ENCODE results near the gene NFKBIZ.

NFKBIZ gene

DNA sequence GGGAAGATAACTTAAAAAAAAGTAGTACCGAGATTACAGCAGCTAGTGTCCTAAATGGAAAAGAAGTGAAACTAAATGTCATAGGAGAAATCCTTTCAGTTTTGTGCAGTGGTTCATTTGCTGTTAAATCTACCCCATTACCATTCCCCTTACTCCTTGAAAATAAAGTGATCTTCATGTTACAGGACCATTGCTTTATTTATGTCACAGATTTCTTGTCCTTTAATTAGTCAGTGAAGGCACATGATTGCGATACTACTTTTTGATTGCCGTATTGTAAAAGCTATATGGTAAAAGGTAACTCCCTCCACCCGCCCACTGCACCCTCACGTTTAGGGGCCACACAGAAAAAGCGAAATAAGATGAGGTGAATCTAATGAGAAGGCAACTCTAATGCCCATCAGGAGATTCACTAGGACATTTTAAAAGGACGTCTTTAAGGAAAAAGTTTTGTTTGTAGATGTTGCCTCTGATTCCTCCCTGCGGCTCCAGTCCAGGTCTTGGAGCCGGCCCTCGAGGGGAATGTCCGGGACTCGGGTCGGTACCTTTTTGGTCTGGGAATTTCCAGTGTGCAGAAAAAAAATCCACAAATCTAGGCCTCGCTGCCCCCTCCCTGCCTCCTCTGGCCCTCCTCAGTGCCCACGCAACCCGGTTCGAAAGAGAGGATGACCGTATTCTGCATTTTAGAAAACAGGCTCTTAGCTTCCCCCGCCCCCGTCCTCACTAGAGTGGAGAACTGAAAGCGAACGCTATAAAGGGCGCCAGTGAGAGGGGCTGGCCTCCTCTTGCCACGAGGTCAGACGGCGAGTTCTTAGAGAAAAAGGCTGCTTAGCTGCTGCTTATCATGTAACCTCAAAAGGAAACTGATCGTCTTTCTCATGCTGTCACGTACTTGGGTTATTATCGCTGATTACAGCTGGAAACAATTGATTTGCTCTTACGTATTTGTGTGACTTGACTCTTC, 21.8 kb upstream of the NFKBIZ start:
- peak; percentile 83 for FAIRE-seq

DNA sequence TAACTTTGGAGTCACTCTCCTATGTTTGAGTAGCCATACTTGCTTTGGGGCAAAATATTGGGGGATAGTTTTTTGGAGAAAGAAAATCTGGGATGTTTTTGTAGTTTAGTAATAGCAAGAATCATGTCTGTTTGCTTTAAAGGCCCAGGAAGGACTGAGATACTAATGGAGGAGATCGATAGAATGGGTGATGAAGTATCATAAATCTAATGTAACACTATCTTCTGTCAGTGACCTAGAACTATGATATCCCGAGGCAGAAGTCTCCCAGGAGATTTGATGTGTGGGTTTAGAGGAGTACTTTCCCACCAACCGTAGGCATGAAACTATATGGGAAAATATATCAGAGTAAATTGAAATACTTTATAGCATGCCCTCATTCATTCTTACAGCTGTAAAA, 21.0 kb upstream of the NFKBIZ start:
- no peak for FAIRE-seq

DNA sequence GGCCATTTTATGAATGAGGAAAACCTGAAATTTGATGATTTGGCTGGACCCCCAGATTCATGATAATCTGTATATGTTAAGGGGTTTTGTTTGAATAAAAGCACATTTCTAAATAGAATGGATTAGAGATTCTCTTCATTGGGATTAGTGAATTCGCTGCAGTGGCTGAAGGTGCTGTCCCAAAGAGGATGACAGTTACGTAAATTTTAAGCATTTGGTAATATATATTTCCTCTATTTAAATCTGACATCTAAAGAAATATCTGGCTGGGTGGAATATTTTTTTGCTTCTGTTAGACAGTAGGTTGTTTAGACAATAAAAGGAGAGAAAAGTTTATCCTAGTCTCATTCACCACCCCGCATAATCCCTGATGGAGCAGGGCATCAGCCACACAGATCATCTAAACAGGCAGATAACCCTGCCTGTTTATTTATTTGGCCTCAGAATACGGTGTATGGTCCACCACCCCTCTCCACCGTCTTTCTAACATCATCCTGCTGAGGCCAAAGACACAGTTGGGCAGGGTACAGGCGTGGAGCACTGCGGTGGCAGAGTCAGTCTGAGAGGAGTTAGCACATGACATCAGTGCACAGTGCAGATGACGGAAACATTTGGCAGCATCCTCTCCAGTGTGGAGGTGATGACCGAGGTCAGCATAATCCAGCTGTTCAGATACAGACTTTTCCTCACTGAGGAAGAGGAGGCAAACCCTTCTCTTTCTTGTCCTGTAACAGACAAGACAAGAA, 20.4 kb upstream of the NFKBIZ start:
- no peak for FAIRE-seq

DNA sequence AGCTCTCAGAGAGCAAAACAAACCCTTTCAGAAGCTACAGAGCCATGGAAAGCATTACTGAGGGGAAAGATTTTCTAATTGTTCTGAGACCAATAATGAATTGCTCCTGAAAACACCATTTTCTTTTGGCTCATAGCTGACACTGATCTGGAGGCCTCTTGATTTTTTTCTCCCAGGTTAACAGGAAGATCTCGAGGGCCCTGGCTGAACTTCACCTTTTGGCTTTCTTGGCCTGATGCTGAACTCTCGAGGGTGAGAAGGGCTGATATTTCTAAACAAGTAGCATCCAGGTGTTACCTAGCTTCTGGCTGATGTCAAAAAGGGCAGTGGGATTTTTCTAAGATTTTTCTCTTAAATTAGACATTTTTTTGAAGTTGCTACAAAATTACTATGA, 19.9 kb upstream of the NFKBIZ start:
- no peak for FAIRE-seq

DNA sequence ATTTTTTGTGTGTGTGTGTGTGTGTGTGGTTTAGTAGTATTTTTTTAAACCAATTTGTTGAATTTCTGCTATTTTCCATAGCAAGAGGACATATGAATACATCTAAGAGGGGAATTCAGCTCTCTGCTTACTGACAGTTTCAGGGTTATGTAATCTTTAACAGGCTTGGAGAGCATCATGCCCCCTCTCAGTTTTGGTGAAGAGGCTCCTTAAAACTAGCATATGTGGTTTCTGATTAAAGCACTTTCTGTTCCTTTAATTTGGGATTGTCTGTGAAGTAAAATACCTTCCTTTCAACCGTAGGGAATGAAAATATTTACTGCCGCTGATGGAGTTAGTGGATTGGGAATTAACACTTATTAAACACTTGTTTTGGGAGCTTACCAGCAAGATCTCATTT, 19.4 kb upstream of the NFKBIZ start:
- FAIRE-seq: no peak

DNA sequence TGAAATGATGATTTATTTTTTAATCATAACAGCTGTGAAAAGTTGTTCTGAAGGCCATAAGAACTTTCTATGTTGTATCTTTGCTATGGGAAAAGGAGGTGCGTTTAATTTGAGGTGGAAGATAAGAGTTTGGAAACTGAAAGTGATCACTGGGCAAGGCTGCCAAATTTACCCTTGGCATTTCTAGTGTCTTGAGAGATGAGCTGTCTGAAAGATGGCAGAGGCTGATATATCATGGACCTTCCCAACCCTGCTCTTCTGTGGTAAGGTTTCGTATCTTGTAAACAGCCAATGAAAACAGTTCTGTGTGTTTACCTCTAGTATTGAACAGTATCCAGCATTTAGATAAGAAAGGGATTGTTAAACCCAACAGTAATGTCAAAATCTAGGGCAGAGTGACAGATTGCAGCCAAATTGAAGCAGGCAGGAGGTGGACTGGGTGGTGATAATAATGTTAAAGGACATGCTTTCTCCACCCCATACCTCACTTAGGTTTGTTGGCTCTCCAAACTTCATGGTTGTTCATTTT, 15.8 kb upstream of the NFKBIZ start:
- FAIRE-seq: no peak

DNA sequence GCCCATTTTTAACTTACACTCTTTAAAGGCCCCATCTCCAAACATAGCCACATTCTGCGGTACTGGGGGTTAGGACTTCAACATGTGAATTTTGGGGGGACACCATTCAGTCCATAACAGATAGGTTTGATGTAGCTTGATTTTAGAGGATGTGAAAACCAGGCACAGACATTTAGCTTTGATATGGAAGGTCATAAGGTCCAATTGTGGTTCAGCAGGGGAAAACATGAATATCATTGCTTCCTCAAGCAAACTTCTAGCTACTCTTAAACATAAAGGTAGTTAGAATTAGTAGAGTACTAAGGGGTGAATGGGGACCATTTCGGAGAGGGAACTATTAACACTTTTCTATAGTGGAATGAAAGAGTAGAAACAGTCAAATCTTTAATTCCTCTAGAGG, 13.6 kb upstream of the NFKBIZ start:
- no peak for FAIRE-seq

DNA sequence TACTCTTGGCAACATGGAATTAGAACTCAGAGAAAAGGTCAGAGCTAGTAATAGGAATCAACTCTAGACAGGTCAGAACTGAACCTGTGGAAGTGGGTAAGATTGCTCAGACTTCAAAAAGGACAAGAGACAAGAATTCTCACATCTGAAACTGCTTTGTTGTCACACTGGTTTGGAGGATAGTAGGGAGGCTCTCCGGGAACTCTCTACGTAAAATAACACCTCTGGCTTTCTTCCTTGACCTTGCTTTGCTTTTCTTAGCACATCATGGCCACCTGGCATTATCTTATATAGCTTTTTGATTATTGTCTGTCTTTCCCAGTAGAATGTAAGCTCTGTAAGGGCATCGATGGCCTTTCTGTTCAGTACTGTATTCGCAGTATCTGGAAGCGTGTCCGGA, 13.2 kb upstream of the NFKBIZ start:
- FAIRE-seq: no peak

DNA sequence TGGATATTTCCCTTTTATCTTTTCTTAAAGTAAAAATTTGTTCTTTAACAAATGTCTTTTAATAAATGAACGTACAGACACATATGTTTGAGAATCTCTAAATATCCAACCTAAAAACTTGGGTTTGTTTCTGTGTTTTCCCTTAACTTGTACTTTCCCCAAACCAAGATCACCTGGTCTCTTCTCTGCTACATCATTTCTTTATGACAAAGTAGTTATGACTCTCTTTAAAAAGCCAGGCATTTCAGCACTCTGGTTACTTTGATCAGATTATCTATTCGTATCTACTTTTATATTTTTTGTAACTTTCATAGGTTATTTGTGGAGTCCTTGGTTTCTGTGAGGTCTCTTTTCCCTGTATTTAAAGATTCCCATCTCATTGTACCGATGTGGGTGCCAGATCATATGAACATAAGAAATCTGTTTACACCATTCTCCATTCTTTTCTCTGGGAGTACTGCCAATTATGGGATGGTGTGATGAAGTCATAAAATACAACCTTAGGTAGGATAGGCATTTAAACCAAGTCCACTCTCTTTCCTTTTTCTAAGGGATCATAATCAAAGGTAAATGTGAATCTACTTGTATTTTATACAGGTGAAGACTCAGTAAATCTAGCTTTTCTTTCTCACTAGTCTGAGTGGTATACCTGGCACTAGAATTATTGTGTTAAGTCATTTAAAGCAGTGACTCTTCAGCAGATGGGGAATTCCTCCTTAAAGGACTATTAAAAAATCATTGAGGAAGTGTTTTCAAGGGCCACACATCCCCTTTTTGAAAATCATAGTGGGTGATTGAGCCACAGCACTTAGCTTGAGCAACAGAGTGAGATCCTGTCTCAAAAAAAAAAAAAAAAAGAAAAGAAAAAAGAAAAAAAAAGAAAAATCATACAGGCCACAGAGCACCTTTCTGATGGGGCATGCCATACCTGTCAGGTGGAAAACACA, 12.4 kb upstream of the NFKBIZ start:
- peak; percentile 51 for FAIRE-seq

DNA sequence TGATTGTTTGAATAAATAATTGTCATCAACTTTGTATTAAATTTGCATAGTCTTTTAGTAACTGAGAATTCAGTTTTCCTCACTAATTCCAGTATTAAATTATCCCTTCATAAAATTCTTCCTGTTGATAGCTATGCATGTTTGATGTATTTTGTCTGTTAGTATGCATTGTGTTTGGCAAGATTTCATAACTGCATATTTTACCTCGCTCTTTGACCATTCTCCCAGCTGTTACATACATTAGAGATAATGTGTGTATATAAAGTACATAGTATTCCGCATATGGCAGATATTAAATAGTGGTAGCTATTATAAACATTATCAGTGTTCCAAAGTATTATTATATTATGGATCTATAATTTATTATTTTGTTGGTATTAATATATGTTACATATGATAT, 10.6 kb upstream of the NFKBIZ start:
- FAIRE-seq: no peak

DNA sequence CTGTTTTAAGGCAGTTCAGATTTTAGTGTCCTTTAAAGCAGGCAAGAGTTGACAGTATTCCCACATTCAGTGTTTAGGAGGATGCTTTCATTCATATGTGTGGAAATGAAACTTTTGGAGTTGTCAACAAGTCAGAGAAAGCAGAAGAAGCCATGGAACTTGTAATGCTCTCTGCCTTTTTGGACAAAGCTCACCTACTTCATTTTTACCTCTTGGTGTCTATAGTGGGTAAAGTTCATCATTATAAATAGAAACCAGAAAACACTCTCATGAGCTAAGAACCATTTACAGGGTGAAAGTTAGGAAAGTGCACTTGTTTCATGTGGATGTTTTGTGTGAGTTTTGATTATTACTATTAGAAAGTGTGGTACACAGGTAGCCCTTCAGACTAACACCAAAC, 9.2 kb upstream of the NFKBIZ start:
- no peak for FAIRE-seq

DNA sequence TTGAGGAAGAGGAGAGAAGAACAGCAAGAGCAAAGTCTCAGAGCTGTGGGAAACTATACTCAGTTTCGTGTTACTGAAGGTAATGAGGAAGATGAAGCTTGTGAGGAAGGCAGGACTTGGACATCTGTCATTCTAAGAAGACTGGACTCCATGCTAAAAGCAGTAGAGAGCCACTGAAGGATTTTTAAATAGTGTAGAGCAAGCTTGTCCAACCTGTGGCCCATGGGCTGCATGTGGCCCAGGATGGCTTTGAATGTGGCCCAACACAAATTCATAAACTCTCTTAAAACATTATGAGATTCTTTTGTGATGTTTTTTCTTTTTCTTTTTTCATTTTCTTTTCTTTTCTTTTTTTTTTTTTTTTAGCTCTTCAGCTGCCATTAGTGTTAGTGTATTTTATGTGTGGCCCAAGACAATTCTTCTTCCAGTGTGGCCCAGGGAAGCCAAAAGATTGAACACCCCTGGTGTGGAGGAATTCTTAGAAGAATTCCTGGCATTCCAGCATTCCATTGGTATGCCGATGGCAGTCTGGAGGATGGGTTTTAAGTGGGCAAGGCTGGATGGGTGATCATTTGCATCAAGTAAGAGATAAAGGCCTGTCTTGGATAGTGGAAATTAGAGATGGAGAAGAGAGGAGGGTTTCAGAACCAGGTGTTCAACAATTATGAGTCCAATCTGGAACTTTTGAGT, 6.9 kb upstream of the NFKBIZ start:
- no peak for FAIRE-seq

DNA sequence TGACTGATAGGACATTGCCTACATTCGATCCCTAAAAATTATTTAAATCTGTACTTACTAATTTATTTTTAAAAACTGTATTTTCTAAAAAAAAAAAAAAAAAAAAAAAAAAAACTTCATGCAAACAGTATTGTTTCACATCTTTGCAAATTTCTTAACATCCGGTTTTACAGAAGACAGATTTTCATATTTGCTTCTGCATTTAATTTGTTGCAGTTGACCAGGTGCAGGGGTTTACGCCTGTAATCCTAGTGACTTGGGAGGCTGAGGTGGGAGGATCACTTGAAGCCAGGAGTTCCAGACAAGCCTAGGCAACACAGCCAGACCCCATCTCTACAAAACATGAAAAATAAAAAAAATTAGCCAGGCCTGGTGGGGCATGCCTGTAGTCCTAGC, 6.4 kb upstream of the NFKBIZ start:
- FAIRE-seq: peak; percentile 43

DNA sequence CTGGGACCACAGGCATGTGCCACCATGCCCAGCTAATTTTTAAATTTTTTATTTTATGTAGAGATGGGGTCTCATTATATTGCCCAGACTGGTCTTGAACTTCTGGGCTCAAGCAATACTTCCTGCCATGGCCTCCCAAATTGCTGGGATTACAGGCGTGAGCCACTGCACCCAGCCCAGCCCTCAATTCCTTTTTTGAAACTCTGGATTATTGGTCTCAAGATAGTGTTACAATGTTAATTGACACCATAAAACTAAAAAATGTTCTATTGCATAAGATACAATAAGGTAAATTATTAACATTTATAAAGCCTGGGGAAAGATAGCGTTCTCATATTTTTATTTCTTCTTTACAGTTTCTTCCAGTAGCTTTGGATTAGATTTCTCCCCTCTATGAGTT, 3.9 kb upstream of the NFKBIZ start:
- no peak for FAIRE-seq

DNA sequence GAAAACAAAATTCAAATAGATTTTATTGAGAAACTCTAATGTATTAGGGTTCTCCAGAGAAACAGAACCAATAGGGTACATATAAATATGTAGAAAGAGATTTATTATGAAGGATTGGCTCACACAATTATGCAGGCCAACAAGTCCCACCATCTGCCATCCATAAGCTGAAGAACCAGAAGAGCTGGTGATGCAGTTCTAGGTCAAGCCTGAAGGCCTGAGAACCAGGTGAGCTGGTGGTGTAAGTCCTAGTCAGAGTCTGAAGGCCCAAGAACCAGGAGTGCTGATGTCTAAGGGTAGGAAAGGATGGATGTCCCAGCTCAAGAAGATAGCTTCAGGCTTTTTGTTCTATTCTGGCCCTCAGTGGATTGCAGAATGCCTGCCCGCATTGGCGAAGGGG, 2.6 kb upstream of the NFKBIZ start:
- FAIRE-seq: no peak

DNA sequence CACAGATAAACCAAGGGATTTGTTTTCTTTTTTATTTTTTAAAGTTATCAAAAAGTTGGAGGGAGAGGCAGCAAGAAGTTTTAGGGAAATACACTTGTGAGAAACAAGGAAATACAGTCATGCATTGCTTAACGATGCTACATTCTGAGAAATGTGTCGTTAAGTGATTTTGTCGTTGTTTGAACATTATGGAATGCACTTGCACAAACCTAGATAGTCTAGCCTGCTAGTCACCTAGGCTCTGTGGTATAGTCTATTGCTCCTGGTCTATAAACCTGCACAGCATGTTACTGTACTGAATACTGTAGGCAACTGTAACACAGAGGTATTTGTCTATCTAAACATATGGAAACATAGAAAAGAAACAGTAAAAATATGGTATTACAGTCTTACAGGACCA, 2.0 kb upstream of the NFKBIZ start:
- FAIRE-seq: no peak

DNA sequence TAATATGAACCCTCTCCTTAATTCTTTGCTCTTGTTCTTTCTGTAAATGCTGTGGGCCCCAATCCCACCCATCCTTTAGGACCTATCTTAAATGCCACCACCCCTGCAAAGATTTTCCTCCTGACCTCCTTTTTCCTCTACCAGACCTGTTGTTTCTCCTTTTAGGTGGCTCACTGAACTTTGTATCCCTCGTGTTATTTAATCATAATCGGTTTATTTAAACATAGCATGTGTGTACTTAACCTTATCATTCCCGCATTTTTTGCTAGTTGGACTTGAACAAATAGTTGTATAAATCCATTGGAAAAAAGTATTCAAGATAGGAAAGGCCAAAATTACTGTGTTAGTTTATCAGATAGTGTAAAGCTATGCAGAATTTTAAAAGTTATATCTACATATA, 988 bp upstream of the NFKBIZ start:
- no peak for FAIRE-seq

DNA sequence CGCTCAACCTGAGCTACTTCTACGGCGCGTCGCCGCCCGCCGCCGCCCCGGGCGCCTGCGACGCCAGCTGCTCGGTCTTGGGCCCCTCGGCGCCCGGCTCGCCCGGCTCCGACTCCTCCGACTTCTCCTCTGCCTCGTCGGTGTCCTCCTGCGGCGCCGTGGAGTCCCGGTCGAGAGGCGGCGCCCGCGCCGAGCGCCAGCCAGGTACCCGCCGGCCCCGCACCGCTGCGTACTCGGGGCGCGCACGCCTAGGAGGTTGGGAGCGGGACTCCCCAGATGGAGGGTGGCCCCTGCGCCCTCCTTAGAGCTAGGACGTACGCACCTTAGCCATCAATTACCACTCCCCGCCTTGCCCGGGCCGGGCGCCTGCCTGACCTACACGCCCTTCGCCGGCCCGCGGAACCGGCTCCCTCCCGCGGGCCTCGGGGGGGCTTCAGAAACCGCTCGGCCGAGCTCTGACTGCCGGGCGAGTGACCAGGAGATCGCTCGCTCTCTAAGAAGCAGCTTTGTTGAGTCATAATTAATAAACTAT, 466 bp downstream of the NFKBIZ start:
- FAIRE-seq: no peak

DNA sequence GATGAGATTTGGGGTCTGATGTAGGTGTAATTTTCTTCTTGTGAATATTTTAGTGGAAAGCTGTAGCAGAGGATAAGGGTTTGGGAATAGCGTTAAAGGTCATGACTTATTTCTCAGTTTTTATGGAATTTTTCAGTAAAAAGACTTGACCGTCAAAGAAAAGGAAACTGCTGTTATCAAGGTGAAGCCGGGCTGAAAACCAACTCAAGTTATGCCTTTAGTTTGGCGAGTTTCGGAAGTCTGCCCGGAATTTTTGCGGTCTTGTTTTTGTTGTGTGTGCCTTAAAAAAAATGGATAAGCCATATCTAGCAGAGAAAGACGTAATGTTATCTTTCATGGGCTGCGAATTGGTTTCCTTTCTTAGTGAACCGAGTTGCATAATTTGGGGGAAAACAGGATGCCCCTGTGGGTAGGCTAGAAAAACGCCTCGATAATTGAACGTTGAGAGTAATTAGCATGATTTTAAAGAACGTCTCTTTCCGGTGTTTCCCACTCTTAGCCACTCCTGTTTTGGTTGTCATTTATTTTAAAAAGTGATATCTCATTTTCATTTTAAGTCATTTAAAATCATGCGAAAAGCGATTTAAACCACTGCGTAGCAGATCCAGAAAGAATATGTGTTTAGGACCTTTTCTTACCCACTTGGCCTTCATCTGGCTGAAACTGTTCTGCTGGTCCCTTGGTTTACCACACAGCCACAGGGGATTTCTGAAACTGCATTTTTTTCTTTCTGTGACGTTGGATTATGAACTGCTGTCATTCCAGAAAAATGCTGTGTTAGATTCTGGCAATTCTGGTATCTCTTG, 1.1 kb downstream of the NFKBIZ start:
- FAIRE-seq: no peak

DNA sequence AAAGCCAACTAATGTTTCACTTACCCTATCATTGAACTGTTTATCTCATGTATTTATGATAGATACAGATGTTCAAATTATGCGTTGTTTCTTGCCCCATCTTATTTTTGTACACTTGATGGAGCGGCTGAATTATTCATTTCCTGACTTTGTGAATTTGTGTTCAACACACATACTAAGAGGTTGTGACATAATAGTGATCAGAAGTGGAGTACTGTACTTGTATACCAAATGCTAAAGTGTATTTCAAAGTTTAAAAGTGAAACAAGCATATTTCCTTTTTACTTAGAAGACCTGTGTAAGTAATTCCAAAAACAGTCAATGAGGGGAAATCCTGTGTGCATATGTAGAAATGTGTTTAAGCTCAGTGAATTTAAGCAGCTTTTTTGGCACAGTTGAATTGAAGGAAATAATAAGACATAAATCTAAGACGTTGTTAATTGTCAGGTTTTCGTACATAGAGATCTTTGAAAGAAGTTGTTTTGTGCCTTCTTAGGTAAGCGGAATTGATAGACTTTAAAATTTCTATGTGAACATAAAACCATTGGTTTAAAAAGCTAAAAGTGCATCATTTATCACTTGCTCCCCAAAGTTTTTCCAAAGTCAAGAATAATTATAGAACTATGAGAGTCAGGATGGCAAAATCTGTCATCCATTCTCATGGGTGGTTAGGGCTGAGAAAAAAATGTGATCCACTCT, 1.9 kb downstream of the NFKBIZ start:
- FAIRE-seq: peak; percentile 8

Data from endometrium (tissue), 2 donors.